HL-60 (cell line): ENCODE measurements around the gene MTHFSD.

Experiments used
- CTCF ChIP-seq: IDR thresholded peaks from one replicate; pipeline ENCODE4 v1.5.1; 2011; ENCODE audit warnings: low read length, control low read depth, inconsistent platforms; ENCODE audit not compliant: insufficient read depth
- GABPA ChIP-seq: IDR thresholded peaks from 2 replicates; pipeline ENCODE4 v1.6.1; 2012; ENCODE audit warnings: low read depth
- TF ChIP-seq, protein P1 (sequence below): IDR thresholded peaks from 2 replicates; pipeline ENCODE4 v1.6.1; 2012; ENCODE audit warnings: low read depth; ENCODE audit not compliant: insufficient replicate concordance

GRCh38 chr16:86484240-86484639 lies 70.8 kb downstream of the MTHFSD start:
- TF ChIP-seq, protein P1, sequence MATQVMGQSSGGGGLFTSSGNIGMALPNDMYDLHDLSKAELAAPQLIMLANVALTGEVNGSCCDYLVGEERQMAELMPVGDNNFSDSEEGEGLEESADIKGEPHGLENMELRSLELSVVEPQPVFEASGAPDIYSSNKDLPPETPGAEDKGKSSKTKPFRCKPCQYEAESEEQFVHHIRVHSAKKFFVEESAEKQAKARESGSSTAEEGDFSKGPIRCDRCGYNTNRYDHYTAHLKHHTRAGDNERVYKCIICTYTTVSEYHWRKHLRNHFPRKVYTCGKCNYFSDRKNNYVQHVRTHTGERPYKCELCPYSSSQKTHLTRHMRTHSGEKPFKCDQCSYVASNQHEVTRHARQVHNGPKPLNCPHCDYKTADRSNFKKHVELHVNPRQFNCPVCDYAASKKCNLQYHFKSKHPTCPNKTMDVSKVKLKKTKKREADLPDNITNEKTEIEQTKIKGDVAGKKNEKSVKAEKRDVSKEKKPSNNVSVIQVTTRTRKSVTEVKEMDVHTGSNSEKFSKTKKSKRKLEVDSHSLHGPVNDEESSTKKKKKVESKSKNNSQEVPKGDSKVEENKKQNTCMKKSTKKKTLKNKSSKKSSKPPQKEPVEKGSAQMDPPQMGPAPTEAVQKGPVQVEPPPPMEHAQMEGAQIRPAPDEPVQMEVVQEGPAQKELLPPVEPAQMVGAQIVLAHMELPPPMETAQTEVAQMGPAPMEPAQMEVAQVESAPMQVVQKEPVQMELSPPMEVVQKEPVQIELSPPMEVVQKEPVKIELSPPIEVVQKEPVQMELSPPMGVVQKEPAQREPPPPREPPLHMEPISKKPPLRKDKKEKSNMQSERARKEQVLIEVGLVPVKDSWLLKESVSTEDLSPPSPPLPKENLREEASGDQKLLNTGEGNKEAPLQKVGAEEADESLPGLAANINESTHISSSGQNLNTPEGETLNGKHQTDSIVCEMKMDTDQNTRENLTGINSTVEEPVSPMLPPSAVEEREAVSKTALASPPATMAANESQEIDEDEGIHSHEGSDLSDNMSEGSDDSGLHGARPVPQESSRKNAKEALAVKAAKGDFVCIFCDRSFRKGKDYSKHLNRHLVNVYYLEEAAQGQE, result no peak
- TF ChIP-seq GABPA (no peak), CTCF (no peak)
